Nephron progenitor cell (in vitro differentiated cells): ENCODE data around the gene MED16.

Experiments used
- DNase-seq: peaks from one replicate; pipeline ENCODE4 v3.0.0; 2021
- H3K27ac Mint-ChIP-seq: 2 replicates; pipeline ENCODE4 v1.8.0; 2021; ENCODE audit warnings: mild to moderate bottlenecking, moderate library complexity, mixed read lengths
- H3K27me3 Mint-ChIP-seq: 2 replicates; pipeline ENCODE4 v1.8.0; 2021; ENCODE audit warnings: mild to moderate bottlenecking, low read depth, mixed read lengths; ENCODE audit not compliant: poor library complexity
- H3K36me3 Mint-ChIP-seq: 2 replicates; pipeline ENCODE4 v1.8.0; 2021; ENCODE audit warnings: low read depth, mixed read lengths
- H3K4me1 Mint-ChIP-seq: 2 replicates; pipeline ENCODE4 v1.8.0; 2021; ENCODE audit warnings: mixed read lengths
- H3K4me3 Mint-ChIP-seq: 2 replicates; pipeline ENCODE4 v1.8.0; 2021; ENCODE audit warnings: mild to moderate bottlenecking, moderate library complexity, mixed read lengths
- H3K9me3 Mint-ChIP-seq: 2 replicates; pipeline ENCODE4 v1.8.0; 2021; ENCODE audit warnings: mild to moderate bottlenecking, moderate library complexity, mixed read lengths
- TF ChIP-seq, protein P1 (sequence below): fragments of 200-600 bp; sonication (generic); IDR thresholded peaks from 2 replicates; pipeline ENCODE4 v1.5.0; 2021; ENCODE audit warnings: antibody characterized with exemption

MED16 gene

DNA sequence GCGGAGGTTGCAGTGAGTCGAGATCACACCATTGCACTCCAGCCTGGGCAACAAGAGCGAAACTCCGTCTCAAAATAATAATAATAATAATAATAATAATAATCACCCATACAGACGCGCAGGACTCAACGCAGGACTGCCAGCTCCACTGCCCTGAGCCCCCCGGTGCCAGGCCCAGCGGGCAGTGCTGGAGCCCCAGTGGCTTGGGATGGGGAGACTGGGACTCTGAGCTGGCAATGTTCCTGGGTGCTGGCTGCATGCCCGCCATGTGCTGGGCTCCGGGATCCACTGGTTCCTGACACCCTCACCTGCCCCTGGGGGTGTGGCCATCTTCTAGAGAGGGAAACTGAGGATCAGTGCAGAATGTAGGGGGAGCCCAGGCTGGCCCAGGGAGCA is 65.7 kb downstream of the MED16 start:
- DNase-seq = no peak
- no peaks in the 10 kb centered on the region for H3K9me3 Mint-ChIP-seq
- H3K36me3 Mint-ChIP-seq = no peaks in the 10 kb centered on the region
- H3K4me1 Mint-ChIP-seq = peaks cover 15% of the 10 kb centered on the region
- H3K4me3 Mint-ChIP-seq = no peak overlapping the region
- H3K27me3 Mint-ChIP-seq = peaks cover 6% of the 10 kb centered on the region
- no peak overlapping the region for H3K27ac Mint-ChIP-seq
- TF ChIP-seq, protein P1, sequence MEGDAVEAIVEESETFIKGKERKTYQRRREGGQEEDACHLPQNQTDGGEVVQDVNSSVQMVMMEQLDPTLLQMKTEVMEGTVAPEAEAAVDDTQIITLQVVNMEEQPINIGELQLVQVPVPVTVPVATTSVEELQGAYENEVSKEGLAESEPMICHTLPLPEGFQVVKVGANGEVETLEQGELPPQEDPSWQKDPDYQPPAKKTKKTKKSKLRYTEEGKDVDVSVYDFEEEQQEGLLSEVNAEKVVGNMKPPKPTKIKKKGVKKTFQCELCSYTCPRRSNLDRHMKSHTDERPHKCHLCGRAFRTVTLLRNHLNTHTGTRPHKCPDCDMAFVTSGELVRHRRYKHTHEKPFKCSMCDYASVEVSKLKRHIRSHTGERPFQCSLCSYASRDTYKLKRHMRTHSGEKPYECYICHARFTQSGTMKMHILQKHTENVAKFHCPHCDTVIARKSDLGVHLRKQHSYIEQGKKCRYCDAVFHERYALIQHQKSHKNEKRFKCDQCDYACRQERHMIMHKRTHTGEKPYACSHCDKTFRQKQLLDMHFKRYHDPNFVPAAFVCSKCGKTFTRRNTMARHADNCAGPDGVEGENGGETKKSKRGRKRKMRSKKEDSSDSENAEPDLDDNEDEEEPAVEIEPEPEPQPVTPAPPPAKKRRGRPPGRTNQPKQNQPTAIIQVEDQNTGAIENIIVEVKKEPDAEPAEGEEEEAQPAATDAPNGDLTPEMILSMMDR = no peak

DNA sequence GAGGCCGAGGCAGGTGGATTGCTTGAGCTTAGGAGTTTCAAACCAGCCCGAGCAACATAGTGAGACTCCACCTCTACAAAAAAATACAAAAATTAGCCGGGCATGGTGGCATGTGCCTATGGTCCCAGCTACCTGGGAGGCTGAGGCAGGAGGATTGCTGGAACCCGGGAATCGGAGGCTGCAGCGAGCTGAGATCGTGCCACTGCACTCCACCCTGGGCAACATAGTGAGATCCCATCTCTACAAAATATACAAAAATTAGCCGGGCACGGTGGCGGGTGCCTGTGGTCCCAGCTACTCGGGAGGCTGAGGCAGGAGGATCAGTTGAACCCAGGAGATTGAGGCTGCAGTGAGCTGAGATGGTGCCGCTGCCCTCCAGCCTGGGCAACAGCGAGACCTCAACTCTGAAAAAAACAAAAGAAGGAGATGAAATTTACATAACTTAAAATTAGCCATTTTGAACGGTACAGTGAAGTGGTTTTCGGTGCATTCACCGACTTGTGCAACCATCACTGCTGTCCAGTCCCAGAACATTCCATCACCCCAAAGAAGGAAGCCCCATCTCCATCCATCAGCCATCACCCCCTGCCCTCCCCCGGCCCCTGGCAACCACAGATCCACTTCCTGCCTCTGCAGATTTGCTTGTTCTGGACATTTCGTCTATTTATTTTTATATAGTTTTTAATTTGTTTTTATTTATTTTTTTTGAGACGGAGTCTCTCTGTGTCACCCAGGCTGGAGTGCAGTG is 66.9 kb downstream of the MED16 start:
- peaks cover 15% of the 10 kb centered on the region for H3K4me1 Mint-ChIP-seq
- no peak for DNase-seq
- H3K36me3 Mint-ChIP-seq = no peaks in the 10 kb centered on the region
- TF ChIP-seq, protein P1 = no peak
- H3K4me3 Mint-ChIP-seq = no peak overlapping the region
- H3K27me3 Mint-ChIP-seq = peaks cover 6% of the 10 kb centered on the region
- no peaks in the 10 kb centered on the region for H3K9me3 Mint-ChIP-seq
- no peak overlapping the region for H3K27ac Mint-ChIP-seq

DNA sequence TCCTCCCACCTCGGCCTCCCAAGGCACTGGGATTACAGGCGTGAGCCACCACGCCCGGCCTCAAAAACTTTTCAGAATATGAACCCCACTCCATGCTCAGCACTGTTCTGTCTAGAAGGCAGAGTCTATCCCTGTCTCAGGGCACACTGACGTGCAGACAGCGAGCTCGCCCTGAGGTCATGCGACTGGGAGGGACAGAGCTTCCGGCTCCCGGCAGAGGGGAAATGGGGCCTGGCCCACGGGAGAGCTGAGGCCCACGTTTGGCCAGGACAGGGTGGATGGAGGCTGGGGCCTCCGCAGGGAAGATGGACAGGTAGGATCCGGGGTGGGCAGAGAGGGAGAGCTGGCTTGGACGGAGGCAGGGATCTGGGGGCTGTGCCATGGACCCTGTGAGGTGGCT is 68.1 kb downstream of the MED16 start:
- no peak overlapping the region for H3K27ac Mint-ChIP-seq
- no peak for DNase-seq
- no peaks in the 10 kb centered on the region for H3K9me3 Mint-ChIP-seq
- H3K4me3 Mint-ChIP-seq = no peak overlapping the region
- H3K27me3 Mint-ChIP-seq = peaks cover 11% of the 10 kb centered on the region
- peaks cover 17% of the 10 kb centered on the region for H3K4me1 Mint-ChIP-seq
- TF ChIP-seq, protein P1 = no peak
- H3K36me3 Mint-ChIP-seq = no peaks in the 10 kb centered on the region

DNA sequence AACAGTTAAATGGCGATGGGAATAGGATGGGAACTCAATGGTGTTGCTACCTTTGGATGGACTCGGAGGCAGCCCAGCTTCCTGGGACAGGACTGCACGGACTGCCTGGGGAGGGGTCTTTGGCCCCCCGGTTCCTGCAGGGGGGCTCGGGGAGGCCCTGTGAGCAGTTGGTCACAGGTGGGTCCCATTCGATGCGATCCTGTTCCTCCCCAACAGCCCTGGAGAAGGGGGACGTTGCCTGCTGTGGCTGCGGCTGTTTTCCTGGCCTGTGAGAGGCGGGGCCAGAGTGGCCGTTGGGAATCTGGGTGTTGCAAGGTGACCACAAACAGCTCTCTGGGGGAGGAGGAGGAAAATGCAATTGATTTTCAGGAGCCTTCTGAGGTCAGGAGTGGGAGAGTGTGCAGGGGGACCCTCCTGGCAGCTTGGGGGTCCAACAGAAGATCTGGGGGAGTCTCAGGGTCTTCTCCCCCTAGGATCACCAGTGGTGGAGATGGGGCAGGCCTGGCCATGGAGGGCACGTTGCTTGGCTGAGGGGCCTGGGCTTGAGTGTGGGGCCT is 69.3 kb downstream of the MED16 start:
- peak; percentile 49 for DNase-seq
- H3K36me3 Mint-ChIP-seq = no peaks in the 10 kb centered on the region
- peak overlapping the region; percentile 66 for H3K4me3 Mint-ChIP-seq
- TF ChIP-seq, protein P1 = no peak
- H3K27me3 Mint-ChIP-seq = peaks cover 11% of the 10 kb centered on the region
- peaks cover 23% of the 10 kb centered on the region for H3K4me1 Mint-ChIP-seq
- H3K27ac Mint-ChIP-seq = peak overlapping the region; percentile 66
- no peaks in the 10 kb centered on the region for H3K9me3 Mint-ChIP-seq

DNA sequence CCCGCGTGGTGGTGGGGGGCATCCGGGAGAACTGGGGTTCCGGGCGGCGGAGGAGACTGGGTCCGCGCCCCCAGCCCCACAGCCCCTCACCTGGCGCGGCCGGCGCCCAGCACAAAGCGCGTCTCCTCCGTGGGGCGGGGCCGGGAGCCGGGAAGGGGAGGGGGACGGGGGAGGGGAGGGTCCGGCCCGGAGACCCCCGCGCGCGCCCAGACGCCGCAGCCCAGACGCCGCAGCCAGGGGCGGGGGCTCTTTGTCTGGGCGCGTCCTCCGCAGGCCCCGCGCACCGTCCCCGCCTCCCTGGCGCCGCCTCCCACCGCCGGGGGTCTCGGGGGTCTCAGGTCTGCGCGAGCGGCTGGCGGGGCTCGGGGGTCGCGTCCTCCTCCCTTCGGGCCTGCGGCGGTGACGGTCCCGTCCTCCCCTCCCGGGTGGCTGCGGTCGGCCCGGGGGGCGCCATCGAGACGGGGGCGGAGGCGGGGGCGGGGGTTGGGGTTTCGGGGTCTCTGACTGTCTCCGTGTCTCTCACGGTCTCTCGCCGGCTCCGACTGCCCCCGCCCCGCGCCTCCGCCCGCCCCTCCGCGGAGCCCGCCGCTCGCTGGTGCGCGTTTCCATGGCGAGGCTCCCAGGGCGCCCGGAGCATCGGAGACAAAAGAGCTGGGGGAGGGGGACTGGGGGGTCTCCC is 71.0 kb downstream of the MED16 start, which contains the start of gene PLPPR3:
TSS of gene PLPPR3 (minus strand) at position 131 of the 679 bp plus-strand sequence. CDS start 396 bp downstream, outside the sequence.
- peak within 1 kb of the TSS; percentile 80 for H3K4me3 Mint-ChIP-seq
- H3K9me3 Mint-ChIP-seq = no peaks in the 10 kb centered on the region
- peaks cover 10% of the 10 kb centered on the region for H3K36me3 Mint-ChIP-seq
- DNase-seq = peak; percentile 72
- H3K4me1 Mint-ChIP-seq = peaks cover 23% of the 10 kb centered on the region
- H3K27ac Mint-ChIP-seq = no peak within 1 kb of the TSS
- peaks cover 11% of the 10 kb centered on the region for H3K27me3 Mint-ChIP-seq
- TF ChIP-seq, protein P1 = no peak
